Naive thymus-derived CD8-positive, alpha-beta T cell (primary cell): ENCODE results near the gene HDAC9. TPM values are rescaled to one million over a fixed set of nuclear protein-coding genes. Genes with fewer than 3 reads are reported as not detected.
A peak's percentile ranks its signal among the peaks of the same experiment; 100 is the strongest.

Experiments used
- ATAC-seq, 2 donors: fragments of 150-1000 bp; cut with Tn5 transposase in 1 of 2; sonication (Bioruptor Pico), chemical (Tn5 transposase) in 1 of 2; 1 replicate in 1 of 2; 2 replicates in 1 of 2; pipeline ENCODE4 v1.10.0; 2021; ENCODE audit warnings: mild to moderate bottlenecking in 2 of 2, moderate library complexity in 2 of 2
- POLR2A ChIA-PET: fragments of 350-600 bp; sonication (Branson Sonifier 250); formaldehyde crosslinking; loops from one replicate; lab custom pipeline; 2021; ENCODE audit warnings: antibody characterized with exemption; lab: Charles Lee
- DNase-seq, 10 donors: peaks; one replicate each; pipeline versions ENCODE4 v3.0.0 to v3.0.0-alpha.2; 2020 to 2022
- H3K27ac Mint-ChIP-seq, 10 donors: one replicate each; pipeline ENCODE4 v1.8.0; 2020 to 2022; ENCODE audit warnings: mild to moderate bottlenecking in 10 of 10, mixed read lengths in 10 of 10, moderate library complexity in 4 of 10, inconsistent platforms in 1 of 10
- H3K27me3 Mint-ChIP-seq, 5 donors: one replicate each; pipeline ENCODE4 v1.8.0; 2021 to 2022; ENCODE audit warnings: mixed read lengths in 5 of 5
- H3K36me3 Mint-ChIP-seq, 3 donors: one replicate each; pipeline ENCODE4 v1.8.0; 2020 to 2022; ENCODE audit warnings: mixed read lengths in 3 of 3, mild to moderate bottlenecking in 2 of 3, inconsistent platforms in 1 of 3
- H3K4me1 Mint-ChIP-seq, 4 donors: one replicate each; pipeline ENCODE4 v1.8.0; 2021 to 2022; ENCODE audit warnings: mixed read lengths in 4 of 4
- H3K4me3 Mint-ChIP-seq, 10 donors: one replicate each; pipeline ENCODE4 v1.8.0; 2020 to 2022; ENCODE audit warnings: mild to moderate bottlenecking in 10 of 10, mixed read lengths in 10 of 10, moderate library complexity in 6 of 10, inconsistent platforms in 1 of 10
- H3K9me3 Mint-ChIP-seq, 9 donors: one replicate each; pipeline ENCODE4 v1.8.0; 2020 to 2022; ENCODE audit warnings: mixed read lengths in 9 of 9, mild to moderate bottlenecking in 3 of 9, inconsistent platforms in 1 of 9, moderate library complexity in 1 of 9
- polyA plus RNA-seq, 3 donors: library from polyadenylated mRNA; unstranded; fragments of 300-500 nt; fragmentation: Illumina TruSeq; gene quantifications; one replicate each; pipeline ENCODE4 v1.2.3, GENCODE V29; 2021
- total RNA-seq, 8 experiments: library from RNA in 2 of 8; stranded (reverse) in 2 of 8; gene quantifications; one replicate each; pipeline ENCODE4 v1.2.3 and lab custom pipeline; 2021 to 2026

The HDAC9 gene
- 1 to 10 TPM; 2.0 to 3.1 TPM for total RNA-seq
- 1 to 10 TPM in 1 of 3 donors, under 1 TPM in 2; 0.03 to 2.1 (median 0.22) TPM for polyA plus RNA-seq
- total RNA-seq (lab: John Stamatoyannopoulos, UW), result 0 to 0.17 (median 0) reads per million in 6 experiments

DNA sequence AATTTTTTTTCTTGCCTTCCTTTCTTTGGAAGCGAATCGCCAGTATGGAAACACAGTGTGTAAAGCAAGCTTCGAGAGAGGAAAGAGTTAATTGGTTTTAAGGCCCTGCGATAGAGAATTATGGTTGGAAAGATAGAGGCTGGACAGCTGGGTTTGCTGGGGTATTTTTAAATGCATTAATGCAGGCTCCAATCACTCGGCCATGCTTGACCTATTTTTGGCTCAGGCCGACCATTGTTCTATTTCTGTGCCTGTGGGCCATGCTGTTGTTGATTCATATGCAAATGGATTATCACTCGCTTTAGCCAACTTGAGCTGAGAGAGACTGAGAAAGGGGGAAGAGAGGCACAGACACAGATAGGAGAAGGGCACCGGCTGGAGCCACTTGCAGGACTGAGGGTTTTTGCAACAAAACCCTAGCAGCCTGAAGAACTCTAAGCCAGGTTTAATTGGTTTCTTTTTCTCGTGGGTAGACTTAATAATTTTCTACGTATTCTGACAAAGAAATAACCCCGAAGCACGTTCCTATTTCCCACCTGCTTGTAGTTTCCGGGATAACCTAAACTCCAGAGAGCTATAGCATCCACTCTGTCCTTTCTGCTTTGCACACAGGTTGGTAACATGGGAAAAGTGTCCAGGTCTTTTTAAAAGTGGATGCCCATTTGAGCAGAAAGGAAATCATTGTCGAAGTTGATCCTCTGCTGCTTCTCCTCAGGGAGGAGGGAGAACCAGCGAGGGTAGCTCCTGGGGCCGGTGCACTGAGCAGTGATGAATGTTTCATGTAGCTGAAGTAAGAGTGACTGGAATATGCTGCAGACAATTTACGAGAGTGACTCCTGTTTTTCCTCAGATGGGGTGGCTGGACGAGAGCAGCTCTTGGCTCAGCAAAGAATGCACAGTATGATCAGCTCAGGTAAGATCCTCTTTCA lies at the start of gene HDAC9:
Gene HDAC9 (plus strand): TSS at position 338 of the 929 bp plus-strand sequence. CDS start 554 bp downstream, at position 892.
- POLR2A ChIA-PET, result no interaction called here
- no peaks in the 10 kb centered on the region for H3K27me3 Mint-ChIP-seq
- ATAC-seq (no peak), DNase-seq (peak in 1 of 10 donors; percentile 32)
- peak within 1 kb of the TSS in 3 of 10 donors; percentile 13 to 78 (median 17) for H3K27ac Mint-ChIP-seq
- H3K4me3 Mint-ChIP-seq, result peak within 1 kb of the TSS; percentile 20 to 85 (median 54)
- H3K9me3 Mint-ChIP-seq, result no peaks in the 10 kb centered on the region
- H3K4me1 Mint-ChIP-seq, result peaks cover 7 to 42% (median 7%) of the 10 kb centered on the region in 4 donors
- no peaks in the 10 kb centered on the region for H3K36me3 Mint-ChIP-seq

DNA sequence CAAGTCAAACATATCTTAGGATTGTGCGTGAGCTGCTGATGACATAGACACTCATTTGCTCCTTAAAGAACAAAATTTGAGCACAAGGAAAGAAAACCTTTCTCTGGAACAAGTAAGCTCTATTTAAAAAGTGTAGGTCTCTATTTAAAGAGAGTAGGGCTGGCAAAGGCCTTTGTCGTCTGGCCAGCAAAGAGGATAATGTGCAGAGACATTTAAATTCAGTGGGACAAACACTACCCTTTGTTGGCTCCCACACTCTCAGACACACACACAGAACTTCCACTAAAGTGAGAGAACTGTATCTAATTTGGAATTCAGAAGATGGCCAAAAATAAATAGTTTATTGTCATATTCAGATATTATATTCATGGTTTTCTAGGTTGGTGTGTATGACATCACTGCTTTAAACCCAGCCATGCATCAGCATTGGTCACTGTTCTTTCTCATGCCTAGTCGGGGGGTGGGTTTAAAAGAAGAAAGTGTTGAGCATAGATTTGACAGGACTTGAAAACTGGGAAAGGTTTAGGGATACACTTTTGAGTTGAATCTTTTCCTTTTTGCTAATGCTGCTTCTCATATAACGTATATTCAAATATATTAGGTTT lies 49.5 kb upstream of the HDAC9 start:
- POLR2A ChIA-PET, result no interaction called here
- H3K4me3 Mint-ChIP-seq, result no peak overlapping the region
- ATAC-seq (no peak), DNase-seq (no peak)
- H3K9me3 Mint-ChIP-seq, result peaks cover 0 to 4% (median 0%) of the 10 kb centered on the region in 9 donors
- H3K36me3 Mint-ChIP-seq, result no peaks in the 10 kb centered on the region
- no peak overlapping the region for H3K27ac Mint-ChIP-seq
- no peaks in the 10 kb centered on the region for H3K4me1 Mint-ChIP-seq
- H3K27me3 Mint-ChIP-seq, result no peaks in the 10 kb centered on the region

DNA sequence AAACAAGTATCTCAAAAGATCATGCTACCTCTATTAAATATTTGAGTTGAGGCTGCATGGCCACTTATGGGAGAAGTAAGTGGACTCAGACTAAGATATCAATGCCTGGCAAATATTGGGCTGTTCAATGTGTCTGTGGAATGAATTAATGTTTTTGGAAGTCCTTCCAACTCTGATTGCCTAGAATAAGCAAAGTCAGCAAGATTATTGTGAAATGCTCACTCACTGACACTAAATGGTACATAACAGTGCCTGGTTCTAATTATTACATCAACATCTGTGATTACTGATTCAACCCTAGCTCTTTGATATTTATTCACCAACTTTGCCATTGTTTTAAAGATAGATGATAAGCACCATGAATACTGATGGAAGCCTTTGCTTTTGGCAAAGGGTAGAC lies 45.5 kb upstream of the HDAC9 start:
- H3K27me3 Mint-ChIP-seq, result no peaks in the 10 kb centered on the region
- H3K4me1 Mint-ChIP-seq, result no peaks in the 10 kb centered on the region
- H3K4me3 Mint-ChIP-seq, result no peak overlapping the region
- no peak overlapping the region for H3K27ac Mint-ChIP-seq
- ATAC-seq (no peak), DNase-seq (no peak)
- no peaks in the 10 kb centered on the region for H3K9me3 Mint-ChIP-seq
- no peaks in the 10 kb centered on the region for H3K36me3 Mint-ChIP-seq
- POLR2A ChIA-PET, result no interaction called here

DNA sequence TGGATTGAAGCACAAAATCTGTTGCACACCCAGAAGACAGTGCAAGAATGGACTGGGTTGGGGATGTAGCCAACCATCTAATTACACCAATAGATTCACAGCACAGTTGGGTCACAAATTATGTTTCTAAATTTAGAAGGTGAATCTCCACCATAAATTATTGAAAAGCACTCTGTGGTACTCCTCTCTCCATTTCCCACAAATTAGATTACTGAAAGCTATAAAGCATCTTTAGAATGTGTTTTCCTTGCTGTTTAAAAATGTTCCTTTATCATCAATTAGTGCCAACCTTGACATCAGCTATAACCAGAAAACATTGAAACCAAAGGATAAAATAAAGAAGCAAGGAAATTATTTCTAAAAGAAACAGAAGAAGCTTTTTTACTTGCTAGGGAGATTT lies 39.9 kb upstream of the HDAC9 start:
- H3K36me3 Mint-ChIP-seq, result no peaks in the 10 kb centered on the region
- H3K4me3 Mint-ChIP-seq, result no peak overlapping the region
- H3K4me1 Mint-ChIP-seq, result peaks cover 0 to 17% (median 0%) of the 10 kb centered on the region in 4 donors
- DNase-seq, result no peak
- H3K9me3 Mint-ChIP-seq, result no peaks in the 10 kb centered on the region
- no peak overlapping the region for H3K27ac Mint-ChIP-seq
- H3K27me3 Mint-ChIP-seq, result no peaks in the 10 kb centered on the region
- POLR2A ChIA-PET, result no interaction called here
- no peak for ATAC-seq

DNA sequence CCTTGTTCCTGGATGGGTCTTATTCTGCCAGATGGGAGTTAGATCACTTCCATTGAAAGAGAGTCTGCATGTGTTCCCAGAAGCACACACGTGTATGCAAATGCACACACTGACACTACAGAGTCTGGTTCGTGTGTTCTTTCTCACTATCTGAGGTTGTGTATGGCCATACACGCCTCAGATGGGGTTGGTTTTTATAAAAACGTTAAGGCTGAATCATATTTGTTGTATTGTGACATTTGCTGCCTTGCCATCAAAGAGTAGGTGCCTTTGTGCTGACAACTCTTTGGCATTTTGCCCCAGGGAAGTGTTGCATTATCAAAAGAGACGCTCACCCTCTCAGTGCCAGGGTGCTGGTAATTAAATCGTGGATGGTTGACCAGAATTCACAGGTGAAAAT lies 37.7 kb upstream of the HDAC9 start:
- DNase-seq, result no peak
- H3K4me1 Mint-ChIP-seq, result peaks cover 0 to 17% (median 0%) of the 10 kb centered on the region in 4 donors
- POLR2A ChIA-PET, result no interaction called here
- H3K9me3 Mint-ChIP-seq, result no peaks in the 10 kb centered on the region
- no peak overlapping the region for H3K27ac Mint-ChIP-seq
- no peaks in the 10 kb centered on the region for H3K36me3 Mint-ChIP-seq
- H3K4me3 Mint-ChIP-seq, result no peak overlapping the region
- H3K27me3 Mint-ChIP-seq, result no peaks in the 10 kb centered on the region
- no peak for ATAC-seq

DNA sequence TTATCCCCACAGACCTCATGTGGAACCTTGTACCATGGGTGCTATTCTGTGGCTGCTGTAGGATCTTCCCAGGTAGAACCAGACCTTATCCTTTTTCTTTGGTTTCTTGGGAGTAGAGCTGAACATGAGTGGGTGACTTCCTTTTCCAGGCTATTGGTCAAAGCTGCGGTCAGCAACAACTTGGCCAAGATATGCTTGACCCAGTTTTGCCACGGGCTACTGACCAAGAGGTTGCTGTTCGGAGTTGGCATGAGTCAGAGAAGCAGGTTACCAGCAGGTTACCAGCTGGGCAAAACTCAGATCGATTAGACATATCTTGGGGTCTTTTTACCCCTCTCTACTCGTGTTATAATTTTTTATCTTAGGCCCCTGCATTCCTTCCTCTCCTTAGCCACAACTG lies 36.7 kb upstream of the HDAC9 start:
- DNase-seq, result no peak
- Mint-ChIP-seq H3K27me3 (no peaks in the 10 kb centered on the region), H3K36me3 (no peaks in the 10 kb centered on the region), H3K27ac (no peak overlapping the region), H3K4me1 (peaks cover 0 to 17% (median 0%) of the 10 kb centered on the region in 4 donors), H3K4me3 (peak overlapping the region in 1 of 10 donors; percentile 36), H3K9me3 (no peaks in the 10 kb centered on the region)
- ATAC-seq, result no peak
- POLR2A ChIA-PET, result no interaction called here

DNA sequence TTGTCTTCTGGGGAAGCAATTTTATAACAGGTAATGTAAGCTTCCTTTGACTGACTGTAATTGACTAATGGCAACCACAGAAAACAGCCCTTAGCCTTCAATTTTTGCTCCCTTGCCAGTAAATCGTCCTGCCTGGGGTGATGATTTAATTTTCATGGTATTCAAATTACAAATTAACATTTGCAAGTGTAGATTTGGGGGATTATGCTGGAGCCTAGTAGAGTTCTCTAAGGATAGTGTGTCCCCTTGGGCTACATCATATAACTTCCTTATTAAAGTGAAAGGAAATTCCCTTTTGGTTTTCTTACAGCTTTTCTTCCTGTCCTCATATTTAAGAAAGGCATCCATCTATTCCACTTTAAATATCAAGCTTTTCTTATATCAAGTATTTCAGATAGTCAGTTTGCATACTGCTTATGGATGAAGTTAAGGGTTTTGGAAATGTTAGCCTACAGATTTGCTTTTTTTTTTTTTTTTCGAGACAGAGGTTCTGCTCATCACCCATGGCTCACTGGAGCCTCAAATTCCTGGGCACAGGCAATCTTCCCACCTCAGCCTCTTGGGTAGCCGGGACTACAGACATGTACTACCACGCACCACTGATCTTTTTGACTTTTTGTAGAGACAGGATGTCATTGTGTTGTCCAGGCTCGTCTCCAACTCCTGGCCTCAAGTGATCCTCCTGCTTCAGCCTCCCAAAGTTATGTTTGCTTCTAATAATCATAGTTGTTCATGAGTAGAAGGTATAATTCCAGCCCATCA lies 35.9 kb upstream of the HDAC9 start:
- Mint-ChIP-seq H3K9me3 (no peaks in the 10 kb centered on the region), H3K36me3 (no peaks in the 10 kb centered on the region), H3K4me1 (peaks cover 0 to 17% (median 0%) of the 10 kb centered on the region in 4 donors), H3K4me3 (no peak overlapping the region), H3K27ac (no peak overlapping the region), H3K27me3 (no peaks in the 10 kb centered on the region)
- DNase-seq (no peak), ATAC-seq (no peak)
- POLR2A ChIA-PET, result no interaction called here

DNA sequence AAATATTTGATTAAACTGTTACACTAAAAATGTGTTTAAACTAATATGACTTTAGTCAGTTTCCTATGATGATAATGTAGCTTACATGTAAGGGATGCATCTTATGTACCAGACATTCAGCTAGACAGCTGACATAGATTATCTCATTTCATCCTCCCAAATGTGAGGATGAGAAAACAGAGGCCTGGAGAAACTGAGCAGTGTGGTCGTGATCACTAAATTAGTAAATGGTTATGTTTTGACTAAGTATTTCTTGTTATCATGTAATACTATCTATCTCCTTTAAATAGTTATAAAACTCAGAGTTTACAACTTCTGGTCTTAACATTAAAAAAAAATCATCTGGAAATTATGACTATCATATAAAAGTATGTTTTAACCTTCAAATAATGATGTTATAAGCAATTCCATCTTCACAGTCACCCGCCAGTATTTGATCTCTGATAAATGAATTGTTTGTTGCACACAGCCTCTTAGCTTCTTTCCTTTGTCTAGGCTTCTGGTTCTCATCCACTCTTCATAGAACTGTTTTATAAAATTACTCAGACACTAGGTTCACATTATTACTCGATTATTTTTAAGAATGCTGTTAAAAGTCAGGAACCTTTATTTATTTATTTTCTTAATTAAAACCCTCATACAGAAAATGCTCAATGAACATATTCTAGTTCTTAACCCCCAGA lies 33.6 kb upstream of the HDAC9 start:
- POLR2A ChIA-PET, result no interaction called here

DNA sequence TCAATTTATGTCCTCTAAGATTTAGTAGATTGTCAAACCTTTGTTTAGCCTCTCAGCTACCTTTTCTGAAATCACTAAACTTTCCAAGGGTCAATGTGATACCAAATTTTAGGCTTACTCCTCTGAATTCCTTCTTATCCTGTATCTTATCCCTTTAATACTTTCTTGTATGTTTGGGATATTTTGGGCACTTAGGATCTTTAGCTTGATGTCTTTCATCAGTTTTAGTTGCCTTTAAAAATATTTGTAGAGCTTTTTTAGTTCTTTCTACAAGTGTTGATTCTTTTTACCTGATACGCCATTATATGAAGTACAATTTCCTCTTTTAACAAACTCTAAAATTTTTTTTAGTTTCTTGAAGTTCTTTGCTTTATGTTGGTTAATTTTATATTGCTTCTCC lies 30.7 kb upstream of the HDAC9 start:
- Mint-ChIP-seq H3K36me3 (no peaks in the 10 kb centered on the region), H3K4me3 (no peak overlapping the region), H3K4me1 (peaks cover 0 to 6% (median 0%) of the 10 kb centered on the region in 4 donors), H3K27me3 (peaks cover 0 to 8% (median 0%) of the 10 kb centered on the region in 5 donors), H3K27ac (no peak overlapping the region), H3K9me3 (no peaks in the 10 kb centered on the region)
- ATAC-seq, result no peak
- no peak for DNase-seq
- POLR2A ChIA-PET, result no interaction called here

More for the DNA sequence above, 33.6 kb upstream of the HDAC9 start:
- Mint-ChIP-seq H3K36me3 (no peaks in the 10 kb centered on the region), H3K27ac (no peak overlapping the region), H3K4me1 (peaks cover 0 to 22% (median 0%) of the 10 kb centered on the region in 4 donors), H3K9me3 (no peaks in the 10 kb centered on the region), H3K27me3 (peaks cover 0 to 5% (median 0%) of the 10 kb centered on the region in 5 donors), H3K4me3 (no peak overlapping the region)
- DNase-seq, result no peak
- ATAC-seq, result no peak

DNA sequence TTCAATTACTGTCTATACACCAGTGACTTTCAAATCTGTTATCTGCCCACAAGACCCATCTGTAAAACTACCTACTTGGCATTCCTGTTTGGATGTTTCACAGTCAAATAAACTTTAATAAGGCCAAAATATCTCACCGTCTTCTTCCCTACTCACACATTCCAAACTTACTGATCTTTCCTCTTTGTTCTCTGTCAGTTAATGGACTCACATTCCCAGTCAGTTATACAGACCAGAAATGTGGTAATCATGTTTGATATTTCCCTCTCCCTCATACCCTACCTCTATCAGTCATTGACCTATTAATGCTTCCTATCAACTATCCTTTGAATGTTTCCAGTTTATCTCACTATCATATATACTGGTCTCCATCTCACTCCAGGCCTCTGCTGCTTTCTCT lies 28.5 kb upstream of the HDAC9 start:
- ATAC-seq (no peak), DNase-seq (no peak)
- H3K4me1 Mint-ChIP-seq, result peaks cover 0 to 6% (median 0%) of the 10 kb centered on the region in 4 donors
- H3K36me3 Mint-ChIP-seq, result no peaks in the 10 kb centered on the region
- POLR2A ChIA-PET, result no interaction called here
- no peaks in the 10 kb centered on the region for H3K9me3 Mint-ChIP-seq
- H3K27me3 Mint-ChIP-seq, result peaks cover 0 to 8% (median 0%) of the 10 kb centered on the region in 5 donors
- no peak overlapping the region for H3K4me3 Mint-ChIP-seq
- H3K27ac Mint-ChIP-seq, result no peak overlapping the region

DNA sequence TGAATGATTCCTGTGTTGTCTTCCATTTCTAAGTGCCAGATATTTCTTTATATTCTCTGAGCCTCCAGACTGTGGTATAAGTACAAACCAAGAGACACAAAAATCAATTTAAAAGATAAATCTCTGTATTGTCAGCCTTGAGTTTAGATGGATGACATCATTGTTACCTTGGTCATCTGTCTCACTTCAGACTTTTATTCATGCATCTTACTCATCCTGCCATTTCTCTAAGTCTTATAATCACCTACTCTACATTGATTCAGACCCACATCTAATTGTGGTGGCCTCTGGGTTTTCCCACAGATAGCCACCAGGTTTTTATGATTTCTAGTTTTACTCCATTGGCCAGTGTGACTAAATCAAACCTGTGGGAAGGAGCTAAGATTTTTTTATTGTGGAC lies 26.8 kb upstream of the HDAC9 start:
- Mint-ChIP-seq H3K4me1 (peaks cover 0 to 6% (median 0%) of the 10 kb centered on the region in 4 donors), H3K27me3 (peaks cover 0 to 8% (median 0%) of the 10 kb centered on the region in 5 donors), H3K4me3 (no peak overlapping the region), H3K36me3 (no peaks in the 10 kb centered on the region), H3K9me3 (peaks cover 0 to 2% (median 0%) of the 10 kb centered on the region in 9 donors), H3K27ac (no peak overlapping the region)
- DNase-seq (no peak), ATAC-seq (no peak)
- POLR2A ChIA-PET, result no interaction called here

DNA sequence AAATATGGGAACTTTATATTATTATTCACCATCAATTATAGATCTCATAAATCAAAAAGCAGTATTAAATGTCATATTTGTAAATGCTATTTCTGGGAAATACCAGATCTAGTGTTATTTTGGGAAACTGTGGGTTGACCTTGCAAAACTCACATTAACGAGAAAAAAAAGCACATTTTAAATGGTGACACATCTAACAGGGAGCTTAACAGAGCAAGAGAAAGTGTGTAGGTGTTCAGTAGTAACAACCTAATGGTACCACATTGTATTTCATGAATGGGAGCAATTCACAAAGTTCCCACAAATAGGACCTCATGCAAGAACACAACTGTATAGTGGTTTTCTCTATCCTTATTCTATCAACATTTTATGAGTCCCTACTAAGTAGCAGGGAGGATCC lies 26.2 kb upstream of the HDAC9 start:
- Mint-ChIP-seq H3K9me3 (peaks cover 0 to 2% (median 0%) of the 10 kb centered on the region in 9 donors), H3K27me3 (peaks cover 0 to 8% (median 0%) of the 10 kb centered on the region in 5 donors), H3K36me3 (no peaks in the 10 kb centered on the region), H3K27ac (no peak overlapping the region), H3K4me3 (no peak overlapping the region), H3K4me1 (peaks cover 0 to 6% (median 0%) of the 10 kb centered on the region in 4 donors)
- POLR2A ChIA-PET, result no interaction called here
- ATAC-seq, result no peak
- DNase-seq, result no peak
